ENCODE measurements around the gene NTM. TPM values are rescaled to one million over a fixed set of nuclear protein-coding genes. Genes with fewer than 3 reads are reported as not detected.

The NTM gene
- total RNA-seq, 4 donors from 2014 or later: 0.78 to 1.1 (median 0.88) TPM; not detected in 1

DNA sequence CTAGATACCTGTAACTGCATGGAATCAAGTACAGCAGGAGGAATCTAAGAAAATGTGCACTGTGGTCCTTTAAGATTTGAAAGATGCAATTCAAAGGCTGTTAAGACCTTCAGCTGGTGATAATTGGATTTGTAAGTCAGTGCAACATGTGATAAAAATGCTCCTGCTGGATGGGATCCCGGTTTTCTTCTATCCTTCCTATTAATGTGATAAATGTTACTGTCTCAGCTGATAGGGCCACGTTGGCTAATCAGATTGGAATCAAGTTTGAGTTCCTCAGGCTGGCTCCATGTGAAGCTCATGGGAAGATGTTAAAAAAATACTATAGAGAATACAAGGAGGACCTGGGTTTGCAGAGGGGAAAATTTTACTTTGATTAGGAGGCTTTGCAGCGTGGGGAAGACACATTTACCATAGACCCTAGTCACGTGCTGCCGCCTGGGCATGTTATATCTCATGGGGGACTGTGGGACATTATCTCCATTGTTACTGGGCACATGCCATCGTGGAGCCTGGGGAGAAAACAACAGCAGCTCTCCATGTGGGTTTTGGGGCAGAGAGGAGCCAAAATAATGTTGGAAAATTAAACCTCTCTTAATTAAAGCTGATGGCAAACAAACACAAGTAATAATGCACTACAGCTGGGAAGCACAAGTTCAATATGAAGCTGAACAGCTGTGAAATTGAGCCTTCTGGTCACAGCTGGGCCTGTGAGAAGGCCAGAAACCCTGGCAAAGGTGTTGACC, 652.5 kb downstream of the NTM start:
- intact Hi-C loops (cut with DNase I): loop anchor here (10.0 kb wide), 1 partner anchor 158 kb away; no protein-coding TSS in a partner anchor
- H3K27me3 ChIP-seq: no peaks in the 10 kb centered on the region
- DNase-seq: no peak
- H3K4me1 ChIP-seq: no peaks in the 10 kb centered on the region
- no peaks in the 10 kb centered on the region for H3K9me3 ChIP-seq
- no peak overlapping the region for H3K27ac ChIP-seq
- TF ChIP-seq POLR2A (IDR thresholded peaks at IDR 0.05): no peak
- TF ChIP-seq, protein P1, sequence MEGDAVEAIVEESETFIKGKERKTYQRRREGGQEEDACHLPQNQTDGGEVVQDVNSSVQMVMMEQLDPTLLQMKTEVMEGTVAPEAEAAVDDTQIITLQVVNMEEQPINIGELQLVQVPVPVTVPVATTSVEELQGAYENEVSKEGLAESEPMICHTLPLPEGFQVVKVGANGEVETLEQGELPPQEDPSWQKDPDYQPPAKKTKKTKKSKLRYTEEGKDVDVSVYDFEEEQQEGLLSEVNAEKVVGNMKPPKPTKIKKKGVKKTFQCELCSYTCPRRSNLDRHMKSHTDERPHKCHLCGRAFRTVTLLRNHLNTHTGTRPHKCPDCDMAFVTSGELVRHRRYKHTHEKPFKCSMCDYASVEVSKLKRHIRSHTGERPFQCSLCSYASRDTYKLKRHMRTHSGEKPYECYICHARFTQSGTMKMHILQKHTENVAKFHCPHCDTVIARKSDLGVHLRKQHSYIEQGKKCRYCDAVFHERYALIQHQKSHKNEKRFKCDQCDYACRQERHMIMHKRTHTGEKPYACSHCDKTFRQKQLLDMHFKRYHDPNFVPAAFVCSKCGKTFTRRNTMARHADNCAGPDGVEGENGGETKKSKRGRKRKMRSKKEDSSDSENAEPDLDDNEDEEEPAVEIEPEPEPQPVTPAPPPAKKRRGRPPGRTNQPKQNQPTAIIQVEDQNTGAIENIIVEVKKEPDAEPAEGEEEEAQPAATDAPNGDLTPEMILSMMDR (IDR thresholded peaks at IDR 0.05): no peak
- WGBS, 2 donors: 71 to 81% methylated on average over 6 of the region's 6 CpGs
- H3K4me3 ChIP-seq (replicated peaks in 1 of 3): no peak overlapping the region
- no peaks in the 10 kb centered on the region for H3K36me3 ChIP-seq

DNA sequence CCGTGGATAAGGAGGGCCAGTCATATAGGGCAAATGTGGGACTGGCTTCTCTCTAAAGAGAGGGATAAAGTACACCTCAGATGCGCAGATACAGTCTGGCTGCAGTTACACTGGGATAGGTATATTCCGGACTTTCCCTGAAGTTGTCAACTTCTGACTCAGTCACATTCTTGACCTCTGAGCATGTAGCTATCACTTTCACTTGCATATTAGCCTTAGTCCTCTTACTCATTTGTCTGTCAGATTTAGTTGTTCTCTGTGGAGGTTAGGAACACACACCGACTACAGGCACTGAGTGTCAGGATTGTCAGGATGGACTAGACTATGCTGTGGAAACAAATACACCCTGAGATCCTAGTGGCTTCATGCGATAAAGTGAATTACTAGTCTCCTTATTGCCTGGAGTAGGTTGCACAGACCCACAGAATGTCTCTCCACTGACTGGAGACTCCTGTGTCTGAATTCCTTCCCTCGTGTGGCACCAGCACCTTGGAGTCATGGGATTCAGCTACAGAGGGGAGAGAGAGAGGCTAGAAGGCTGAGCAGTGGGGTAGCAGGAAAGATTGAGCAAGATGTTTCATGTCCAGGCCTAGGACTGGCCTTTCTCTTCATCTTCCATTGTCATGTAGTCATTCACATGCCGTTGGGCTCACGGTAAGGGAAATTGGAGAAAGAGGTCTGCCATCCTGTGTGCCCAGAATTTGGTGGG, 654.3 kb downstream of the NTM start:
- Histone ChIP-seq H3K4me3 (replicated peaks in 1 of 3) (no peak overlapping the region), H3K27ac (no peak overlapping the region), H3K36me3 (no peaks in the 10 kb centered on the region), H3K4me1 (no peaks in the 10 kb centered on the region), H3K9me3 (no peaks in the 10 kb centered on the region), H3K27me3 (no peaks in the 10 kb centered on the region)
- WGBS, 2 donors: 87 to 93% methylated on average over 8 of the region's 8 CpGs
- intact Hi-C loops (cut with DNase I): loop anchor here (10.0 kb wide), 1 partner anchor 160 kb away; no protein-coding TSS in a partner anchor
- DNase-seq: no peak
- TF ChIP-seq, protein P1 (IDR thresholded peaks at IDR 0.05): no peak
- no peak for TF ChIP-seq POLR2A (IDR thresholded peaks at IDR 0.05)

DNA sequence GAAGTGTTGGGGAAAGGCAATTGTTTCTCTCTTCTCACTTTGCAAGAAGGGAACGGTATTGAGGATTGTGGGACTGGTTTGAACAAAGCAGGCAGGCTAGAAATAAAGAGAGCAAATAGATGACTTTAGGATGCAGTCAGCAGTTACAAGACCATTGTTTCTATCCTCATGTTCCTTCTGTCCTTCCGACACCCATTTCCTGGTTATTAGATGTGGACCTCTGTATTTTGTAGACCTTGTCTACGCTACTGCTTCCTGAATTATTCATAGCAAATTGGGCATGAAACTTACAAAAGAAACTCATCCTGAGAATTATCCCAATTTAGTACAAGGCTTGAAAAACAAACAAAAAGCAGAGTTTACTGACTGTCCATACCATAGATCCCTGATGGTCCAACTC, 656.3 kb downstream of the NTM start:
- whole genome bisulfite sequencing, 2 donors: 77 to 82% methylated on average over 3 of the region's 3 CpGs
- TF ChIP-seq, protein P1 (IDR thresholded peaks at IDR 0.05): no peak
- no peak for TF ChIP-seq POLR2A (IDR thresholded peaks at IDR 0.05)
- H3K4me1 ChIP-seq: no peaks in the 10 kb centered on the region
- no peak overlapping the region for H3K4me3 ChIP-seq (replicated peaks in 1 of 3)
- intact Hi-C loops (cut with DNase I): loop anchor here (10.0 kb wide), 1 partner anchor 162 kb away; no protein-coding TSS in a partner anchor
- no peaks in the 10 kb centered on the region for H3K9me3 ChIP-seq
- no peak for DNase-seq
- no peaks in the 10 kb centered on the region for H3K36me3 ChIP-seq
- H3K27ac ChIP-seq: no peak overlapping the region
- H3K27me3 ChIP-seq: no peaks in the 10 kb centered on the region

DNA sequence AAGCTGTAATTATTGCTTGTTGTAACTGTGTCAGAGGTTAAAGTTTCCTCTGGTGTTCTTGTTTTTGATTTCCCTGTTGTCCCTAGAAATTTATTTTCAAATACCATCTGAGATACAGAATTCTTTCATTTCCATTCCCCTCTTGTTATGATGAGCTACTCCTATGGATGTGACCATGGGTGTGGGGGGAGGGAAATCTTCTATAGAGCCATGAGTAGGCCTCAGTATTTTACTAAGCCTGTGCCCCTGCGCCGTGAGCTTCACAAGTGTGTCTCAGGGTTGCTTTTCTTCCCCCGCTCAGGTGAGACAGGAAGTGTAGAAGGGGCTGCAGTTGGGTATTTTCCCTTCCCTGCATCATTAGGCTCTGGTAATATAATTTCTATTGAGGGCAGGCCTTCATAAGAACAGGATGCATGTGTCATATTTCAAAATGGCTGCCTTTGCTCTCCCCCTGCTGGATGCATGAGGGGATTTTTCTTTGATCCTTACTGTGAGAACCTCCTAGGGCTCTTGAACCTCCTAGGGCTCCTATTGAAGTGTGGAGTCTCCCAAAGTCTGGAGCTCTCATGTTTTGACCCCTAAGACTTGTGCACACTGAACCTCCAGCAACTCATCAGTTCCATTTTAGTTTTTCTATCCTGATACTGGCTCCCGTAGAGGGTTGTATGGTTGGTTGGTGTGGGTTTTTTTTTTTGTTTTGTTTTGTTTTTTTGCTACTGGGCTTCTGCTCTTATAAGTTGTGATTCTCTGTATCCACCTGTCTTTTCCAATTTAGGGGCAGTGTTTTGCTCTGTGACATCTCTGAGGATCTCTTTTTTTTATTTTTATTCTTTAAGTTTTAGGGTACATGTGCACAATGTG, 658.2 kb downstream of the NTM start:
- intact Hi-C loops (cut with DNase I): loop anchor here (10.0 kb wide), 1 partner anchor 164 kb away; no protein-coding TSS in a partner anchor
- H3K27ac ChIP-seq: no peak overlapping the region
- peak in 1 of 2 donors; percentile 56 for DNase-seq
- no peak overlapping the region for H3K4me3 ChIP-seq (replicated peaks in 1 of 3)
- no peaks in the 10 kb centered on the region for H3K36me3 ChIP-seq
- H3K4me1 ChIP-seq: no peaks in the 10 kb centered on the region
- H3K27me3 ChIP-seq: no peaks in the 10 kb centered on the region
- TF ChIP-seq POLR2A (IDR thresholded peaks at IDR 0.05): no peak
- TF ChIP-seq, protein P1 (IDR thresholded peaks at IDR 0.05): peak in 5 of 6 experiments; percentile 48 to 69 (median 56)
- H3K9me3 ChIP-seq: no peaks in the 10 kb centered on the region
- WGBS, 2 donors: 79 to 92% methylated on average over 4 of the region's 4 CpGs
